ENCODE measurements around the gene EPB42.

Gene EPB42

DNA sequence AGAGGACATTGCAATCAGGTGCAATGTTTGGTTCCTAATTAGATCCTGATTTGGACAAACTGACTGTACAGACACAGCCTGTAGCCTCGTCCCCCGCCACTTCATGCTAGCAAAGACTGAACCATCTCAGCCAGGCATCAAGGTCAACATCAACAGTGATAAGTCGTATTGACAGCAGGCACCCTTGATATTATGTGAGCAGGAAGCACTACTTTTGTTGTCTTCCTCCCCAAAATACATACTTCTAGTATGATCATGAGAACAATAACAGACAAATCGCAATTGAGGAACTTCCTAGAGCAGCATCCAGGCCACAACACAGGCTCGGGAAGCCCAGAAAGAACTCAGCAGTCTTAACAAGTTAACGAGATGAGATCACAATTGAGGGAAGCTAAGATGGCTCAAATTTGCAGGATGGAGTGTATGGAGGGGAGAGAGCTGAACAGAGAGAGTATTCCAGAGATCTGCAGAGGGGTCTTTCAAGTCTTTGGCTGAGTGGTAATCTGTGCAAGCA is 25.5 kb upstream of the EPB42 start:
- POLR2A ChIA-PET: no interaction called here

GRCh38 chr15:43244092-43244491 is 23.3 kb upstream of the EPB42 start:
- no peak overlapping the region for H3K4me3 ChIP-seq (ENCODE audit: low read depth, low read length)
- POLR2A ChIA-PET: no interaction called here
- CTCF ChIA-PET: interaction anchor here (0.8 to 1.8 kb wide), 2 partner anchors 19 to 42 kb away, joined by 3 to 12 read pairs; no protein-coding TSS in a partner anchor

More for the DNA sequence above, 25.5 kb upstream of the EPB42 start:
- no peak for TF ChIP-seq CTCF (IDR thresholded peaks at IDR 0.05; ENCODE audit: insufficient read depth, low read length, missing control alignments)
- H3K4me3 ChIP-seq (ENCODE audit: low read depth, low read length): no peak overlapping the region
- CTCF ChIA-PET: interaction anchor here (0.9 to 2.6 kb wide), 5 partner anchors 14 to 40 kb away, joined by 3 to 12 read pairs (median 8); no protein-coding TSS in a partner anchor
- no peak for DNase-seq (ENCODE audit: low read depth, low spot score)

DNA sequence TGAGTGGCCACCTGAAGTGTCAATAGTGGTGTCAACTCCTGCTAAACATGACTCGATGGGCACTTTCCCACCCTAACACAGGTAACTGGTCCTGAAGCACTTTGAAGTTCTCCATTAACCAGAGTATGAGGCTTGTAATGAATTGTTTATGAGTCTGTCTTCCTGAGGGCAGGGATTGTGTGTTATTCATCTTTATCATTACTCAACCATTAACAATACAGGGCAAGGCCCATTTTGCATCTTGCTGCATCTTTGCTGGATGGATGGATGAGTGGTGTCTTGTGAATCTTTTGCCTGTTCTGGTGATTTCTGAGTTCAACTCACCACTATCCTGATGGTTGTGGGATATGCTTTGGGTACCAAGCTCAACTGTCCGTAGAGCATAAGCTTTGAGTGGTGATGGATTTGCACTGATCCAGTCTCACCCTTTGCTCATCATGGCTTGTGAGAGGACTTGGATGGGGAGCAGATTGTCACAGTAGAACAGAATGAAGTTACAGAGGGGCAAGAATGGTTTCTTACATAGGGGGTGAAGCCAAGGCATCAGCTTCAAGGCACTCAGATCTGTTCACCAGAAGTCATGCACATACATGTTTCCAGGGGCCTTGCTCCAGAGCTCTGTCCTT is 22.3 kb upstream of the EPB42 start:
- no peak for TF ChIP-seq CTCF (IDR thresholded peaks at IDR 0.05; ENCODE audit: insufficient read depth, low read length, missing control alignments)
- POLR2A ChIA-PET: no interaction called here
- no peak for DNase-seq (ENCODE audit: low read depth, low spot score)

More at GRCh38 chr15:43244092-43244491, 23.3 kb upstream of the EPB42 start:
- no peak for DNase-seq (ENCODE audit: low read depth, low spot score)
- TF ChIP-seq CTCF (IDR thresholded peaks at IDR 0.05; ENCODE audit: insufficient read depth, low read length, missing control alignments): no peak

GRCh38 chr15:43242616-43243015 is 21.8 kb upstream of the EPB42 start:
- no peak for TF ChIP-seq CTCF (IDR thresholded peaks at IDR 0.05; ENCODE audit: insufficient read depth, low read length, missing control alignments)
- H3K4me3 ChIP-seq (ENCODE audit: low read depth, low read length): no peak overlapping the region
- DNase-seq (ENCODE audit: low read depth, low spot score): no peak
- ChIA-PET CTCF (interaction anchor here (0.8 to 3.8 kb wide), 4 partner anchors 11 to 43 kb away, joined by 3 to 23 read pairs (median 5); no protein-coding TSS in a partner anchor), POLR2A (no interaction called here)

More for the DNA sequence above, 22.3 kb upstream of the EPB42 start:
- CTCF ChIA-PET: interaction anchor here (0.8 to 3.8 kb wide), 4 partner anchors 11 to 42 kb away, joined by 3 to 23 read pairs (median 5); no protein-coding TSS in a partner anchor
- H3K4me3 ChIP-seq (ENCODE audit: low read depth, low read length): no peak overlapping the region

DNA sequence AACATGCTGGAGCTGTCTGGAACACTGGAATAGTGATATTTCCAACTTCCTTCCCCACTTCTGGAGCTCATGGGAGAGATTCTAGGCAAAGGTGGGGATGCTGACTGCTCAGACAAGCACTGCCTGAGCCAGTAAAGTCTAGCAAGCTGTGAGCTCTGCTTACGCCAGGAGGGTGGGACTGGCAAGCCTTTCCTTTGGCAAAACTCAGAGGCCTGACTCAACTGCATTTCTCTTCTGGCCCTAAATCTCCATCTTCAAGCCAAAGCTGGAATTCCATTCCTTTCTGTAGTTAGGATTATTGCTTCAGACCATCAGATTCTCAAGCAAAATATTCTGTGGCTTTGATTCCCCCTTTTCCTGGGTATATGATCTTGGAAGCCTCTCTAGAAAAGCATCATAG is 20.3 kb upstream of the EPB42 start:
- ChIA-PET POLR2A (no interaction called here), CTCF (interaction anchor here (0.8 to 3.8 kb wide), 4 partner anchors 12 to 44 kb away, joined by 3 to 23 read pairs (median 4); no protein-coding TSS in a partner anchor)
- DNase-seq (ENCODE audit: low read depth, low spot score): no peak
- H3K4me3 ChIP-seq (ENCODE audit: low read depth, low read length): no peak overlapping the region
- no peak for TF ChIP-seq CTCF (IDR thresholded peaks at IDR 0.05; ENCODE audit: insufficient read depth, low read length, missing control alignments)

GRCh38 chr15:43239732-43240491 is 19.1 kb upstream of the EPB42 start:
- TF ChIP-seq CTCF (IDR thresholded peaks at IDR 0.05; ENCODE audit: insufficient read depth, low read length, missing control alignments): no peak
- no peak overlapping the region for H3K4me3 ChIP-seq (ENCODE audit: low read depth, low read length)
- POLR2A ChIA-PET: no interaction called here
- DNase-seq (ENCODE audit: low read depth, low spot score): no peak
- CTCF ChIA-PET: interaction anchor here (1.1 to 3.8 kb wide), 3 partner anchors 11 to 47 kb away, joined by 3 to 23 read pairs (median 6); no protein-coding TSS in a partner anchor

Measured in AG04449 (cell line).